ENCODE results near the gene DCAF11.

DNA sequence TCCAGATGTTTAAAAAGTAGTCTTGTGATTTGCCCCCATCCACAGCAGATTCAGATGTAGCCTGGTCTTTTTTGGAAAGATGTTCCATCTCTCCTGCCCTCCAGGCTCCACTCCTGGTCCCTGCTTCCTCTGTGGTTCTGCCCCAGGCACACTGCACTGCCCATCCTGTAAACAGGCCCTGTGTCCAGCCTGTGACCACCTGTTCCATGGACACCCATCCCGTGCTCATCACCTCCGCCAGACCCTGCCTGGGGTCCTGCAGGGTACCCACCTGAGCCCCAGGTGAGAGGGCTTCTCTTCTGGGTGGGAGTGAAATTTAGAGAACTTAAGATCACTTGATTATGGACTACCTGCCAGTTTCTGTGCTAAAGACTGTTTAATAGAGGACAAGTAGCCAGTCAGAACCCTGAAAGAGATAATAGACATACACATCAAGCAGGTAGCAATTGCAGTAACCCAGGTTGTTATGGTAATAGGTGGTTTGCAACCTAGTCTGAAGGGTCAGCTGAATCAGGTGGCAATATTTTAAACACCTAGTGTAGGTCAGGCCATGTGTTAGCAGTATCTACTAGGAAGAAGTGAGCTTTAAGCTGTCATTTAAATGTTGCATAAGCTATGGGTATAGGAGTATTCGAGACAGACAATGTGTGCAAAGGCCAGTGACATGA is 34.9 kb downstream of the DCAF11 start:
- TF ChIP-seq, protein P1, sequence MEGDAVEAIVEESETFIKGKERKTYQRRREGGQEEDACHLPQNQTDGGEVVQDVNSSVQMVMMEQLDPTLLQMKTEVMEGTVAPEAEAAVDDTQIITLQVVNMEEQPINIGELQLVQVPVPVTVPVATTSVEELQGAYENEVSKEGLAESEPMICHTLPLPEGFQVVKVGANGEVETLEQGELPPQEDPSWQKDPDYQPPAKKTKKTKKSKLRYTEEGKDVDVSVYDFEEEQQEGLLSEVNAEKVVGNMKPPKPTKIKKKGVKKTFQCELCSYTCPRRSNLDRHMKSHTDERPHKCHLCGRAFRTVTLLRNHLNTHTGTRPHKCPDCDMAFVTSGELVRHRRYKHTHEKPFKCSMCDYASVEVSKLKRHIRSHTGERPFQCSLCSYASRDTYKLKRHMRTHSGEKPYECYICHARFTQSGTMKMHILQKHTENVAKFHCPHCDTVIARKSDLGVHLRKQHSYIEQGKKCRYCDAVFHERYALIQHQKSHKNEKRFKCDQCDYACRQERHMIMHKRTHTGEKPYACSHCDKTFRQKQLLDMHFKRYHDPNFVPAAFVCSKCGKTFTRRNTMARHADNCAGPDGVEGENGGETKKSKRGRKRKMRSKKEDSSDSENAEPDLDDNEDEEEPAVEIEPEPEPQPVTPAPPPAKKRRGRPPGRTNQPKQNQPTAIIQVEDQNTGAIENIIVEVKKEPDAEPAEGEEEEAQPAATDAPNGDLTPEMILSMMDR (IDR thresholded peaks at IDR 0.05): no peak
- TF ChIP-seq EZH2 (IDR thresholded peaks at IDR 0.05; ENCODE audit: borderline replicate concordance, insufficient read depth, low read depth, low read length, poor library complexity, severe bottlenecking): no peak
